Calu3 (cell line): Measurements from ENCODE around the gene CTSC. TPM values are rescaled to one million over a fixed set of nuclear protein-coding genes. Genes with fewer than 3 reads are reported as not detected.

Experiments used
- BruUV-seq: library from RNA; stranded (reverse); fragments of 400-500 nt; replicated peaks from 2 replicates; lab custom pipeline; 2021; lab: Mats Ljungman, UMichigan
- CTCF ChIA-PET: fragments of 300-600 bp; sonication (Branson Sonifier 250); formaldehyde crosslinking; loops from one replicate; lab custom pipeline; 2022; ENCODE audit warnings: antibody characterized with exemption; lab: Charles Lee
- DNase-seq: peaks from one replicate; pipeline ENCODE4 v3.0.0; 2022
- H3K27ac Mint-ChIP-seq: one replicate; pipeline ENCODE4 v1.8.0; 2022; ENCODE audit warnings: mixed read lengths; ENCODE audit not compliant: unreplicated experiment
- H3K27me3 Mint-ChIP-seq: one replicate; pipeline ENCODE4 v1.8.0; 2022; ENCODE audit warnings: mixed read lengths; ENCODE audit not compliant: unreplicated experiment
- H3K36me3 Mint-ChIP-seq: one replicate; pipeline ENCODE4 v1.8.0; 2022; ENCODE audit warnings: mild to moderate bottlenecking, moderate library complexity, mixed read lengths; ENCODE audit not compliant: insufficient read depth, unreplicated experiment
- H3K4me1 Mint-ChIP-seq: one replicate; pipeline ENCODE4 v1.8.0; 2022; ENCODE audit warnings: mild to moderate bottlenecking, low read depth, mixed read lengths; ENCODE audit not compliant: unreplicated experiment
- H3K4me3 Mint-ChIP-seq: one replicate; pipeline ENCODE4 v1.8.0; 2022; ENCODE audit warnings: mild to moderate bottlenecking, low read depth, moderate library complexity, mixed read lengths; ENCODE audit not compliant: unreplicated experiment
- H3K9me3 Mint-ChIP-seq: one replicate; pipeline ENCODE4 v1.8.0; 2022; ENCODE audit warnings: low read depth, mixed read lengths; ENCODE audit not compliant: unreplicated experiment
- CTCF ChIP-seq: fragments of 200-600 bp; IDR thresholded peaks from one replicate; pipeline ENCODE4 v1.8.0; 2022; ENCODE audit warnings: antibody characterized with exemption; ENCODE audit not compliant: unreplicated experiment
- intact Hi-C: fragments of 100-400 bp; cut with micrococcal nuclease; formaldehyde crosslinking; loops from one replicate; pipeline ENCODE4 v1.10.0; 2022; ENCODE audit not compliant: unreplicated experiment
- total RNA-seq: library from RNA; stranded (reverse); gene quantifications from 2 replicates; pipeline ENCODE4 v1.2.3, GENCODE V29; 2022

CTSC gene
- total RNA-seq, 1 experiment from 2014 or later: 413 TPM

- DNase-seq: no peak
- intact Hi-C loops: no loop called here
- Mint-ChIP-seq H3K27me3 (no peaks in the 10 kb centered on the region), H3K4me3 (no peak overlapping the region), H3K4me1 (peaks cover 17% of the 10 kb centered on the region), H3K9me3 (peaks cover 2% of the 10 kb centered on the region), H3K36me3 (peaks cover 32% of the 10 kb centered on the region), H3K27ac (no peak overlapping the region)
- CTCF ChIA-PET: no interaction called here
- no TSS peak for BruUV-seq
- TF ChIP-seq CTCF: no peak
Measured at GRCh38 chr11:88308576-88308975, 29.0 kb downstream of the CTSC start.

GRCh38 chr11:88307749-88308425, 29.6 kb downstream of the CTSC start:
- Mint-ChIP-seq H3K27ac (no peak overlapping the region), H3K4me1 (peaks cover 17% of the 10 kb centered on the region), H3K4me3 (no peak overlapping the region), H3K36me3 (peaks cover 35% of the 10 kb centered on the region), H3K9me3 (peaks cover 2% of the 10 kb centered on the region), H3K27me3 (no peaks in the 10 kb centered on the region)
- no peak for DNase-seq
- intact Hi-C loops: no loop called here
- no peak for TF ChIP-seq CTCF
- CTCF ChIA-PET: interaction anchor here (1.5 kb wide), 1 partner anchor 14 kb away, joined by 3 read pairs; no protein-coding TSS in a partner anchor
- no TSS peak for BruUV-seq

GRCh38 chr11:88306785-88307184, 30.8 kb downstream of the CTSC start:
- DNase-seq: no peak
- intact Hi-C loops: no loop called here
- peaks cover 22% of the 10 kb centered on the region for H3K4me1 Mint-ChIP-seq
- H3K36me3 Mint-ChIP-seq: peaks cover 42% of the 10 kb centered on the region
- CTCF ChIA-PET: interaction anchor here (0.6 to 1.5 kb wide), 2 partner anchors 13 to 174 kb away, joined by 3 to 6 read pairs; no protein-coding TSS in a partner anchor
- H3K27me3 Mint-ChIP-seq: no peaks in the 10 kb centered on the region
- no peak for TF ChIP-seq CTCF
- no TSS peak for BruUV-seq
- no peak overlapping the region for H3K4me3 Mint-ChIP-seq
- H3K9me3 Mint-ChIP-seq: peaks cover 2% of the 10 kb centered on the region
- H3K27ac Mint-ChIP-seq: no peak overlapping the region

- H3K27ac Mint-ChIP-seq: no peak overlapping the region
- TF ChIP-seq CTCF: no peak
- BruUV-seq: no TSS peak
- peaks cover 44% of the 10 kb centered on the region for H3K36me3 Mint-ChIP-seq
- intact Hi-C loops: no loop called here
- no peak overlapping the region for H3K4me3 Mint-ChIP-seq
- peaks cover 28% of the 10 kb centered on the region for H3K4me1 Mint-ChIP-seq
- H3K9me3 Mint-ChIP-seq: peaks cover 2% of the 10 kb centered on the region
- DNase-seq: no peak
- H3K27me3 Mint-ChIP-seq: no peaks in the 10 kb centered on the region
- CTCF ChIA-PET: no interaction called here
Measured at GRCh38 chr11:88305430-88305829, 32.1 kb downstream of the CTSC start.
